ENCODE results near the gene FLVCR2. TPM values are rescaled to one million over a fixed set of nuclear protein-coding genes. Genes with fewer than 3 reads are reported as not detected.

Gene FLVCR2
- total and polyA plus RNA-seq, 2 of the 13 experiments (the other 11 are each of a cell fraction or from before 2014, with no cell fraction given): 9.9 to 10.5 TPM

DNA sequence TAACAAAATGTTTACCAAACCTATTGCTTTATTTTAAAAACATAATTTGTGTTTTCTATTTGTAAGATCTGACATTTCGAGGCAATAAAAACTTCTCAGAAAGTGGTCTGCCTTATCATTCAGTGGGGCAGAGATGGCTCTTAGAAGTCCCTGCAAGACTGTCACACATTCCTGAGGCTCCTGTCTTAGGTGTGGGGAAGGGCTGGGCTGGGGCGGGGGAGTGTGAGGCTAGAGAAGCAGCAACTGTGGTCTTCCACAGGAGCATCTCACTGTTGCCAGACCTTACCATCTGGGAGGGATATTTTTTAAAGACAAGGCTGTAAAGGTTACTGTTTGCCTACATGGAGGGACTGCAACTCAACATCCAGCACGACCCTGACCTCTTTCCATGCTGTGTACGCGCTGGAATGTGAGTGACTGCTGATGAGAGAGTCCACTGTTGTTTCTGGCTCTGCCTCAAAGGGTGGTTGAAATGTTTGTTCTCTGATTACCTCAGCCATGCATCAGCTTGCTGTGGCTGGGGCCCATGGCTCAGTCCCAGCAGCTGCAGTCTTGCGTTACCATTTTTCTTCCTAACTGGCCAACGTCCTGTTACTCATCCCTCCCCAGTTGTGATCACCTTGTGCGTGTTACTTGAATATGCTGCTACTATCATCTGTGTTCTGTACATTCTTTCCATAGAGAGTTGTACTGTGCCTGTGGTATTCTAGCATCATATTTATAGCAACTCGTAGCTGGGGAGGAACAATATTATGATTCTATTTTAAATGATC lies 69.8 kb downstream of the FLVCR2 start (continued):
- TF ChIP-seq SMAD3 (CRISPR knock-in tag; IDR thresholded peaks at IDR 0.05) (peak; percentile 96), ATF7 (IDR thresholded peaks at IDR 0.05) (peak; percentile 74), ATF7 (CRISPR knock-in tag; IDR thresholded peaks at IDR 0.05) (peak; percentile 92), NFKBIZ (CRISPR knock-in tag; IDR thresholded peaks at IDR 0.05) (peak; percentile 79; the same call in 1 of the 2 replicates), MEF2D (CRISPR knock-in tag; IDR thresholded peaks at IDR 0.05) (no peak; the same call in 1 of the 2 replicates), ZNF720 (CRISPR knock-in tag; IDR thresholded peaks at IDR 0.05) (no peak), HDAC6 (IDR thresholded peaks at IDR 0.05; ENCODE audit: low read depth, low read length) (no peak), ZNF644 (CRISPR knock-in tag; IDR thresholded peaks at IDR 0.05; ENCODE audit: low read depth) (peak; percentile 98), FIP1L1 (IDR thresholded peaks at IDR 0.05; ENCODE audit: borderline replicate concordance, insufficient read depth, low read depth, low read length) (no peak), IKZF1 (IDR thresholded peaks at IDR 0.05) (no peak)
- TF ChIP-seq, protein P1, sequence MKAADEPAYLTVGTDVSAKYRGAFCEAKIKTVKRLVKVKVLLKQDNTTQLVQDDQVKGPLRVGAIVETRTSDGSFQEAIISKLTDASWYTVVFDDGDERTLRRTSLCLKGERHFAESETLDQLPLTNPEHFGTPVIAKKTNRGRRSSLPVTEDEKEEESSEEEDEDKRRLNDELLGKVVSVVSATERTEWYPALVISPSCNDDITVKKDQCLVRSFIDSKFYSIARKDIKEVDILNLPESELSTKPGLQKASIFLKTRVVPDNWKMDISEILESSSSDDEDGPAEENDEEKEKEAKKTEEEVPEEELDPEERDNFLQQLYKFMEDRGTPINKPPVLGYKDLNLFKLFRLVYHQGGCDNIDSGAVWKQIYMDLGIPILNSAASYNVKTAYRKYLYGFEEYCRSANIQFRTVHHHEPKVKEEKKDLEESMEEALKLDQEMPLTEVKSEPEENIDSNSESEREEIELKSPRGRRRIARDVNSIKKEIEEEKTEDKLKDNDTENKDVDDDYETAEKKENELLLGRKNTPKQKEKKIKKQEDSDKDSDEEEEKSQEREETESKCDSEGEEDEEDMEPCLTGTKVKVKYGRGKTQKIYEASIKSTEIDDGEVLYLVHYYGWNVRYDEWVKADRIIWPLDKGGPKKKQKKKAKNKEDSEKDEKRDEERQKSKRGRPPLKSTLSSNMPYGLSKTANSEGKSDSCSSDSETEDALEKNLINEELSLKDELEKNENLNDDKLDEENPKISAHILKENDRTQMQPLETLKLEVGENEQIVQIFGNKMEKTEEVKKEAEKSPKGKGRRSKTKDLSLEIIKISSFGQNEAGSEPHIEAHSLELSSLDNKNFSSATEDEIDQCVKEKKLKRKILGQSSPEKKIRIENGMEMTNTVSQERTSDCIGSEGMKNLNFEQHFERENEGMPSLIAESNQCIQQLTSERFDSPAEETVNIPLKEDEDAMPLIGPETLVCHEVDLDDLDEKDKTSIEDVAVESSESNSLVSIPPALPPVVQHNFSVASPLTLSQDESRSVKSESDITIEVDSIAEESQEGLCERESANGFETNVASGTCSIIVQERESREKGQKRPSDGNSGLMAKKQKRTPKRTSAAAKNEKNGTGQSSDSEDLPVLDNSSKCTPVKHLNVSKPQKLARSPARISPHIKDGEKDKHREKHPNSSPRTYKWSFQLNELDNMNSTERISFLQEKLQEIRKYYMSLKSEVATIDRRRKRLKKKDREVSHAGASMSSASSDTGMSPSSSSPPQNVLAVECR (CRISPR knock-in tag; IDR thresholded peaks at IDR 0.05; ENCODE audit: borderline replicate concordance): peak; percentile 75; the same call in 1 of the 2 replicates
- TF ChIP-seq, protein P2, sequence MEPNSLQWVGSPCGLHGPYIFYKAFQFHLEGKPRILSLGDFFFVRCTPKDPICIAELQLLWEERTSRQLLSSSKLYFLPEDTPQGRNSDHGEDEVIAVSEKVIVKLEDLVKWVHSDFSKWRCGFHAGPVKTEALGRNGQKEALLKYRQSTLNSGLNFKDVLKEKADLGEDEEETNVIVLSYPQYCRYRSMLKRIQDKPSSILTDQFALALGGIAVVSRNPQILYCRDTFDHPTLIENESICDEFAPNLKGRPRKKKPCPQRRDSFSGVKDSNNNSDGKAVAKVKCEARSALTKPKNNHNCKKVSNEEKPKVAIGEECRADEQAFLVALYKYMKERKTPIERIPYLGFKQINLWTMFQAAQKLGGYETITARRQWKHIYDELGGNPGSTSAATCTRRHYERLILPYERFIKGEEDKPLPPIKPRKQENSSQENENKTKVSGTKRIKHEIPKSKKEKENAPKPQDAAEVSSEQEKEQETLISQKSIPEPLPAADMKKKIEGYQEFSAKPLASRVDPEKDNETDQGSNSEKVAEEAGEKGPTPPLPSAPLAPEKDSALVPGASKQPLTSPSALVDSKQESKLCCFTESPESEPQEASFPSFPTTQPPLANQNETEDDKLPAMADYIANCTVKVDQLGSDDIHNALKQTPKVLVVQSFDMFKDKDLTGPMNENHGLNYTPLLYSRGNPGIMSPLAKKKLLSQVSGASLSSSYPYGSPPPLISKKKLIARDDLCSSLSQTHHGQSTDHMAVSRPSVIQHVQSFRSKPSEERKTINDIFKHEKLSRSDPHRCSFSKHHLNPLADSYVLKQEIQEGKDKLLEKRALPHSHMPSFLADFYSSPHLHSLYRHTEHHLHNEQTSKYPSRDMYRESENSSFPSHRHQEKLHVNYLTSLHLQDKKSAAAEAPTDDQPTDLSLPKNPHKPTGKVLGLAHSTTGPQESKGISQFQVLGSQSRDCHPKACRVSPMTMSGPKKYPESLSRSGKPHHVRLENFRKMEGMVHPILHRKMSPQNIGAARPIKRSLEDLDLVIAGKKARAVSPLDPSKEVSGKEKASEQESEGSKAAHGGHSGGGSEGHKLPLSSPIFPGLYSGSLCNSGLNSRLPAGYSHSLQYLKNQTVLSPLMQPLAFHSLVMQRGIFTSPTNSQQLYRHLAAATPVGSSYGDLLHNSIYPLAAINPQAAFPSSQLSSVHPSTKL (CRISPR knock-in tag; IDR thresholded peaks at IDR 0.05): peak; percentile 99
- TF ChIP-seq, protein P3, sequence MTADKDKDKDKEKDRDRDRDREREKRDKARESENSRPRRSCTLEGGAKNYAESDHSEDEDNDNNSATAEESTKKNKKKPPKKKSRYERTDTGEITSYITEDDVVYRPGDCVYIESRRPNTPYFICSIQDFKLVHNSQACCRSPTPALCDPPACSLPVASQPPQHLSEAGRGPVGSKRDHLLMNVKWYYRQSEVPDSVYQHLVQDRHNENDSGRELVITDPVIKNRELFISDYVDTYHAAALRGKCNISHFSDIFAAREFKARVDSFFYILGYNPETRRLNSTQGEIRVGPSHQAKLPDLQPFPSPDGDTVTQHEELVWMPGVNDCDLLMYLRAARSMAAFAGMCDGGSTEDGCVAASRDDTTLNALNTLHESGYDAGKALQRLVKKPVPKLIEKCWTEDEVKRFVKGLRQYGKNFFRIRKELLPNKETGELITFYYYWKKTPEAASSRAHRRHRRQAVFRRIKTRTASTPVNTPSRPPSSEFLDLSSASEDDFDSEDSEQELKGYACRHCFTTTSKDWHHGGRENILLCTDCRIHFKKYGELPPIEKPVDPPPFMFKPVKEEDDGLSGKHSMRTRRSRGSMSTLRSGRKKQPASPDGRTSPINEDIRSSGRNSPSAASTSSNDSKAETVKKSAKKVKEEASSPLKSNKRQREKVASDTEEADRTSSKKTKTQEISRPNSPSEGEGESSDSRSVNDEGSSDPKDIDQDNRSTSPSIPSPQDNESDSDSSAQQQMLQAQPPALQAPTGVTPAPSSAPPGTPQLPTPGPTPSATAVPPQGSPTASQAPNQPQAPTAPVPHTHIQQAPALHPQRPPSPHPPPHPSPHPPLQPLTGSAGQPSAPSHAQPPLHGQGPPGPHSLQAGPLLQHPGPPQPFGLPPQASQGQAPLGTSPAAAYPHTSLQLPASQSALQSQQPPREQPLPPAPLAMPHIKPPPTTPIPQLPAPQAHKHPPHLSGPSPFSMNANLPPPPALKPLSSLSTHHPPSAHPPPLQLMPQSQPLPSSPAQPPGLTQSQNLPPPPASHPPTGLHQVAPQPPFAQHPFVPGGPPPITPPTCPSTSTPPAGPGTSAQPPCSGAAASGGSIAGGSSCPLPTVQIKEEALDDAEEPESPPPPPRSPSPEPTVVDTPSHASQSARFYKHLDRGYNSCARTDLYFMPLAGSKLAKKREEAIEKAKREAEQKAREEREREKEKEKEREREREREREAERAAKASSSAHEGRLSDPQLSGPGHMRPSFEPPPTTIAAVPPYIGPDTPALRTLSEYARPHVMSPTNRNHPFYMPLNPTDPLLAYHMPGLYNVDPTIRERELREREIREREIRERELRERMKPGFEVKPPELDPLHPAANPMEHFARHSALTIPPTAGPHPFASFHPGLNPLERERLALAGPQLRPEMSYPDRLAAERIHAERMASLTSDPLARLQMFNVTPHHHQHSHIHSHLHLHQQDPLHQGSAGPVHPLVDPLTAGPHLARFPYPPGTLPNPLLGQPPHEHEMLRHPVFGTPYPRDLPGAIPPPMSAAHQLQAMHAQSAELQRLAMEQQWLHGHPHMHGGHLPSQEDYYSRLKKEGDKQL (CRISPR knock-in tag; IDR thresholded peaks at IDR 0.05; ENCODE audit: low read depth): peak; percentile 94
- TF ChIP-seq, protein P4, sequence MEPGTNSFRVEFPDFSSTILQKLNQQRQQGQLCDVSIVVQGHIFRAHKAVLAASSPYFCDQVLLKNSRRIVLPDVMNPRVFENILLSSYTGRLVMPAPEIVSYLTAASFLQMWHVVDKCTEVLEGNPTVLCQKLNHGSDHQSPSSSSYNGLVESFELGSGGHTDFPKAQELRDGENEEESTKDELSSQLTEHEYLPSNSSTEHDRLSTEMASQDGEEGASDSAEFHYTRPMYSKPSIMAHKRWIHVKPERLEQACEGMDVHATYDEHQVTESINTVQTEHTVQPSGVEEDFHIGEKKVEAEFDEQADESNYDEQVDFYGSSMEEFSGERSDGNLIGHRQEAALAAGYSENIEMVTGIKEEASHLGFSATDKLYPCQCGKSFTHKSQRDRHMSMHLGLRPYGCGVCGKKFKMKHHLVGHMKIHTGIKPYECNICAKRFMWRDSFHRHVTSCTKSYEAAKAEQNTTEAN (CRISPR knock-in tag; conservative IDR thresholded peaks at IDR 0.05): peak; percentile 75

Measured in HepG2 (cell line).